CD4-positive, alpha-beta T cell treated with Interleukin-4 for 1 hour (primary cell): Measurements from ENCODE around the gene C7orf57.
"Not testable (repeated sequence)": the region's sequence is repeated elsewhere in the genome, so short reads cannot be mapped to it uniquely, and the experiment has no call there.

ENCODE experiments used
- DNase-seq, 2 donors: peaks; one replicate each; pipeline ENCODE4 v3.0.0-alpha.2; 2020 to 2022

The C7orf57 gene

GRCh38 chr7:48038815-48039506 is 3.6 kb downstream of the C7orf57 start:
- DNase-seq: no peak

DNA sequence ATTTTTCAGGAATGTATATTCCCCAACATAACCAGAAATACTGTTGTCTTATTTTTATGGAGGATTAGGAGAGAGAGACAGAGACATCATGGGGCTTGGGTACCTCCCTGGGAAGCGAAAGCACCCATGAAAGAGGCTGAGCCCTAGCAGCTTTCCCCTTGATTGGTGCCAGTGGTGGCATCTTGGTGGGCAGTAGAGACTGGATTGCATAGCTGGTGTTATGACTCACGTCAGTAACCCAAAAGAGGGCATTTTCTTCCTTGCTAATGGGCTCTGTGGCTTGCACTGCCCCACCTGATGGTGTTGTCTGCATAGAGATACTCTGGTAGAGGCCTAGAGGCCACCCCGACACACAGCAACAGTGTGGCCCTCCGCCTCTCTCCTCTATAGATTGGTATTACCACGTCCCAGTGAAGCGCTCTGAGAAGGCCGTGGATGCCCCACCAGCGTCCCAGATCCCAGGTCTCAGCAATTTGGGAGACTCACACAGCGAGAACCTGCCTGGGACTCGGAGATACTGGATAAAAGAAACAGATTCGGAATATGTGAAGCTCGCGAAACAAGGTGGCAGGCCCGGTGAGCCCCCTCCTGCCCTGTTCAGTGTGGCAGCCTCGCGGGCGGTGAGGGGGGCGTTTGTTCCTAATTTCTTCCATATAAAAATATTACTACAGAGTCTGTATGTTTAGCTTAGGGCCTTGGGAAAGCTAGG is 5.8 kb downstream of the C7orf57 start:
- no peak for DNase-seq

GRCh38 chr7:48041653-48041970 is 6.3 kb downstream of the C7orf57 start:
- DNase-seq: no peak

GRCh38 chr7:48042216-48042615 is 6.9 kb downstream of the C7orf57 start:
- no peak for DNase-seq

GRCh38 chr7:48042636-48043035 is 7.3 kb downstream of the C7orf57 start:
- DNase-seq: no peak

DNA sequence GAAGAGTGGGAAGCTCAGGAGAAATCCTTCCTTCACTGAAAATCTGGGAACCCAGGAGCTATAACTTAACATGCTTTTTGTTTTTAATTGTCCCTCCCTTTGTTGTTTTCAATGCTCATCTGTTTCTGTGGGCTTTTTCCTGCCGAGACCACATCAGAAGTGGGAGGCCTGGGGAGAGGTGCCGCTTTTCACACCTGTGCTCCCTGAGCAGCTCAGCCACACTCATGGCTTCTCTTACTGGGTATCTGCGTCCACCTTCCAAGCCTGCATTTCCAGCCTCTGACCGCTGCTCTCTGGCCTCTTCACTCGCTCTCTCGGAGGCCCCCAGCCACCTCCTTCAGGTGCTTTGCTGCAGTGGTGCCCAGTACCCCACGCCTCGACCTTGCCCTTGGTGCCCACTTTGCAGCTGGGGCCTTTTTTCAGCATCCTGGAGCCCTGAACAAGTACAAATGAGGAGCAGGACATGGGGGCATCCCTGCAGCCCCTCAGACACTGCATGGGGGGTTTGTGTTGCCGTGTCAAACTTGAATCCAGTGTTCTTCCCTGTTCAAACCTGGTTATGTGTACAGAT is 9.9 kb downstream of the C7orf57 start:
- DNase-seq: peak in 1 of 2 donors; percentile 14

- DNase-seq: peak; percentile 30 to 35
Observed at GRCh38 chr7:48046458-48046857, 11.1 kb downstream of the C7orf57 start.

- no peak for DNase-seq
Observed at GRCh38 chr7:48048113-48048512, 12.8 kb downstream of the C7orf57 start.

- DNase-seq: peak in 1 of 2 donors; percentile 44
Observed at GRCh38 chr7:48049850-48050249, 14.5 kb downstream of the C7orf57 start.

DNA sequence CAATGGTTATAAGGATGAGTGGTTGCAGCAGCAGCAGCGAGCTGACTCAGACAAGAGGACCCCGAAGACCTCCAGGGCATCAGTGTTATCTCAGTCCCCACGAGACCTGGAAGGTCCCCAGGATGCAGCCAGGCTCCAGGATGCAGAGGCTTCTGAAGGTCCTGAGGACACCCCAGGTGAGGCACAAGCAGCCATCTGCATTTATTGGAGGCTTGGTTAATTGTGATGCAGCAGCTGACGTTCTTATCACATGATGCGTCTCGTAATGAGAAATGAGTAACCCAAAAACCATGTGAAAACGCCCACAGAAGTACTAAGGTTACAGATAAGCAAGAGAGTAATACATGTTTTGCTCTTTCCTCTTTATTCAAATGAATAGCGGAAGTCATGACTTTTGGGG is 17.4 kb downstream of the C7orf57 start:
- peak in 1 of 2 donors; percentile 23 for DNase-seq

GRCh38 chr7:48053736-48054135 is 18.4 kb downstream of the C7orf57 start:
- no peak for DNase-seq

GRCh38 chr7:48058990-48059389 is 23.6 kb downstream of the C7orf57 start:
- no peak for DNase-seq

DNA sequence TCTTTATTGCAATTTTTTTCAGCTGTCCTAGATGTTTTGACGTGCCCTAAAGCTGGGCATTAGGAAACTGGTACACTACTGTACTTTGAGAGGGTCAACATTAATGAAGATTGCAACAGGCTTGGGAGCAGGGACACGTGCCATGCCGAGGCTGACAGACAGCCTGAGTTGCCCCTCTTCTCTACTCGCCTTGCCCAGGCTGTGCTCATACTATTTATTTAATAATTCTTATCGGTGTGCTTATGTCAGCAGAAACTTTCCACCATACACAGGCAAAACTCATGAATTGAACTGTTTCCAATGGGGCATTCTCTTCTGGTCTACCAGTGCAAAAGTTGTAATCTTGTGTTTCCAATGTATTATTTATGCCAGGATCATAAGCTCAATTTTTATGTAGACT is 24.4 kb downstream of the C7orf57 start:
- DNase-seq: no peak

DNA sequence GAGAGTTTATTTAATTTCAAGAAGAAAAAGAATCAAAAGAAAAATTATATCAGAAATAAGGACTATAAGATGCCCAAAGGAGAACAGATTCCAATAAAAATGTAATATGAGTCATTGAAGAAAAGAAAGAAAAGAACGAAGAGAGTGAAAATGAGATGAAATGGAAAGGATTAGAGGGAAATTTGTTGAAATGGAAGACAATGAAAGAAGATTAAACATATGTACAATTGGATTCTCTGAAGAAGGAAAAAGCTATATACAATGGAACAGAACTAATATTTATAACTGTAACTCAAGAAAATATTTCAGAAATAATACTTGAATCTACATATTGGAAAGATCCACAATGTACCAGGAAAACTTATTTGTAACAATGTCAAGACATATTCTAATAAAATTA is 28.6 kb downstream of the C7orf57 start:
- DNase-seq: no peak

DNA sequence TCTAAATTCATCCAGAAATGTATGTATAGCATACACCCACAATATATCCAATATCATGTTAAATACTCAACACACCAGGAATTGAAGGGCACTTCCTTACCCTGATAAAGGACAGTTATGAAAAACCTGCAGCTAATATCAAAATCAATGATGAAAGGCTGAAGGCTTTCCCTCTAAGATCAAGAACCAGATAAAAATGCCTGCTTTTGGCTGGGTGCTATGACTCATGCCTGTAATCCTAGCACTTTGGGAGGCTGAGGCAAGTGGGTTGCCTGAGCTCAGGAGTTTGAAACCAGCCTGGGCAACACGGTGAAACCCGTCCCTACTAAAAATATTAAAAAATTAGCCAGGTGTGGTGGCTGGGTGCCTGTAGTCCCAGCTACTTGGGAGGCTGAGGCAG is 32.1 kb downstream of the C7orf57 start:
- DNase-seq: no peak

- DNase-seq: no peak
Observed at GRCh38 chr7:48074204-48074654, 38.9 kb downstream of the C7orf57 start.

DNA sequence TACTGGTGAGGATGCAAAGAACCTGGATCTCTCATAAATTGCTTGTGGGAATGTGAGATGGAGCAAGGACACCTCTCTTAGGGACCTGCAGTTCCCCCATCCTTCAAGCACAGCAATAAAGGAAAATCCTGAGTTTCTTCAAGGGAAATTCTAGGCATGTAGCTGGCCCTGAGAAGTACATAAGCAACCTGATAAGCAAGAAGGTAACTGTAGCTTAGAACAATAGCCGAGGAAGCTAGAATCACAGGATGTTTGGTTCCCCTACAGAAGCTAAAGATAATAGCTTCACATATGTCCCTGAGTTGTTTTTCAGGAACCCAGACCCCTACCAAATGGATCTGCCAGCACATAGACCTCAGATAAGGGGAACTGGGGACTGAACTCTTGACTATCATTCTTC is 42.1 kb downstream of the C7orf57 start:
- DNase-seq: no peak

DNA sequence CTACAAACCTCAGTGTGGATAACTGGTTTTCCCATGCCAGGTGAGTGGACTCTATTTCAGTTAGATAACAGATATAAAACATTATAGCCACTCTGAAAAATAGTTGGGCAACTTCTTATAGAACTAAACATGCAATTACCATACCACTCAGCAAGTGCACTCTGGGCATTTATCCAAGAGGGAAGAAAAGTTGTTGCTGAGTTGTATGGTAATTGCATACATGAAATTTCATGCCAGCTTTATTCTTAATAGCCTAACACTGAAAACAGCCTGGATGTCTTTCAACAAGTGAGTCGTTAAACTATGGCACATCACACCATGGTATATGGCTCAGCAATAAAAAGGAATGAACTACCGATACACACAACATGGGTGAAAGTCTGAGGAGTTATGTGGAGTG is 43.1 kb downstream of the C7orf57 start:
- no peak for DNase-seq

- not testable (repeated sequence) for DNase-seq
Observed at GRCh38 chr7:48082378-48082777, 47.0 kb downstream of the C7orf57 start.

DNA sequence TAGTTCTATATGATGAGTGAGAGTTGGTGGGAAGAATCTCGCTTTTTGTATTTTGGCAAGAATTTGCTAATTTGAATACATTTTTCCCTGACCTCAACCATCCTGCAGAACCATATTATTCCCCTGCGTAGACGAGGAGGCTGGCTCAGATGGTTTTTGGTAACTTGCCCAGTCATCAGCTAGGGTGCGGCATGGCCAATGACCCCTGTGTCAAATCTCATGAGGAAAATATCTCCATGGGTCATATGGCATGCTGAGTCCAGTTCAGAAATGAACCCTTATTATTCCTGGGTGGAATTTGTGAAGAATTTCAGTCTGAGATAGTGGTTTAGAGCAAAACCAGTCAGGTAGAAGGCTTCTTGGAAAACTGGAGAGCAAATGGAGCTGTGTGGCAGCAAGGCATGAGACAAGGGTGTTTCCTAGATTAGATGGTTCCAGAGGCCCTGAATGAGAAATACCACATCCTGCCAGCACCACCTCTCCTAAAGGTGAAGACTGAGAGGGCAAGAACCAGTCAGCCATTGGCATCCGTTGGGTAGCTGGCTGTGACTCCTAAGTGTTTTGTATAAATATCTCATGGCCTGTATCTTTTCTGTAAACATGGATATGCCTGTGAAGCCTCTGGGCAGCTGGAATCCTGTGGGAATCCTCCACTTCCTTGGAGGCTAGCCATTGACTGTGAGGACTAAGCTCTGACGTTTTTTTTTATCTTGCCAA is 47.9 kb downstream of the C7orf57 start:
- DNase-seq: peak in 1 of 2 donors; percentile 37

GRCh38 chr7:48084727-48085432 is 49.5 kb downstream of the C7orf57 start:
- peak; percentile 76 to 82 for DNase-seq

DNA sequence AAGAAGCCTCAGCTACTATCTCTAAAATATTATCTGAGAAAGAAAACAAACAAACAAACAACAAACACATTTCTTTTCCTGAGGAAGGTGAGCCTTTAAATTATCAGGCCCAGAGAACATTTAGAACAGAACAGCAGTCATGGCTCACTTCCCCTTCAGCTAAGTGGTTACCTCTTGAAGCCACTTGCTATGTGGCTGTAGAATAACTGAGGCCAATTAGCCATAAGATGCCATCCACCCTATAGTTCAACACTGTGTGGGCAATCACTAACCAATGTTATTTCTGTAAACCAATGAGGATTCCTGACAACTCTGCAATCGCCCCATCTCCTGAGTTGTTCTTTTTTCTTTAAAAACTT is 50.1 kb downstream of the C7orf57 start:
- DNase-seq: no peak

GRCh38 chr7:48085942-48086341 is 50.6 kb downstream of the C7orf57 start:
- no peak for DNase-seq
